ENCODE results near the gene IFIT1B.
"Not testable (repeated sequence)": the region's sequence is repeated elsewhere in the genome, so short reads cannot be mapped to it uniquely, and the experiment has no call there.

Gene IFIT1B

DNA sequence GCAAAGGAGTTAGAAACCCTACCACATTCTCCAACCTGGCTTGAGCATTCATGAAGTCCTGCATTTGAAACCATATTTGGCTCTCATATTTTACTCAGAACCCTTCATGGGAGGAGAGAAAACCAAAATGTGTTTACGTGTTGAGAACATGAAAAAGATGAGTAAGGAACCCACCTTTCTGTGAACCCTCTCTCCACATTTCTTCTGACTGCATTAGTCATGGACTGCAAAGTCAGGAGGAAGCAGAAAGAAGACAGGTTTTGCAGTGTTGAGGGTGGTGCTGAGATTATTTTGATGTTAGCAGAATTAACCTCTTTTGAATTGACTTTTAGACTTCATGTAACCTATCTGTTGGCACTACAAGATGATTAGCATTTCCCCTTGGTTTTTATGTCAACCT, 4.9 kb downstream of the IFIT1B start:
- H3K4me3 ChIP-seq (replicated peaks; ENCODE audit: low read depth, low read length), result no peak overlapping the region
- TF ChIP-seq, protein P1, sequence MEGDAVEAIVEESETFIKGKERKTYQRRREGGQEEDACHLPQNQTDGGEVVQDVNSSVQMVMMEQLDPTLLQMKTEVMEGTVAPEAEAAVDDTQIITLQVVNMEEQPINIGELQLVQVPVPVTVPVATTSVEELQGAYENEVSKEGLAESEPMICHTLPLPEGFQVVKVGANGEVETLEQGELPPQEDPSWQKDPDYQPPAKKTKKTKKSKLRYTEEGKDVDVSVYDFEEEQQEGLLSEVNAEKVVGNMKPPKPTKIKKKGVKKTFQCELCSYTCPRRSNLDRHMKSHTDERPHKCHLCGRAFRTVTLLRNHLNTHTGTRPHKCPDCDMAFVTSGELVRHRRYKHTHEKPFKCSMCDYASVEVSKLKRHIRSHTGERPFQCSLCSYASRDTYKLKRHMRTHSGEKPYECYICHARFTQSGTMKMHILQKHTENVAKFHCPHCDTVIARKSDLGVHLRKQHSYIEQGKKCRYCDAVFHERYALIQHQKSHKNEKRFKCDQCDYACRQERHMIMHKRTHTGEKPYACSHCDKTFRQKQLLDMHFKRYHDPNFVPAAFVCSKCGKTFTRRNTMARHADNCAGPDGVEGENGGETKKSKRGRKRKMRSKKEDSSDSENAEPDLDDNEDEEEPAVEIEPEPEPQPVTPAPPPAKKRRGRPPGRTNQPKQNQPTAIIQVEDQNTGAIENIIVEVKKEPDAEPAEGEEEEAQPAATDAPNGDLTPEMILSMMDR (IDR thresholded peaks at IDR 0.05; ENCODE audit: low read depth, low read length, missing control alignments), result no peak
- no peak for DNase-seq (ENCODE audit: extremely low read depth, low read depth)

DNA sequence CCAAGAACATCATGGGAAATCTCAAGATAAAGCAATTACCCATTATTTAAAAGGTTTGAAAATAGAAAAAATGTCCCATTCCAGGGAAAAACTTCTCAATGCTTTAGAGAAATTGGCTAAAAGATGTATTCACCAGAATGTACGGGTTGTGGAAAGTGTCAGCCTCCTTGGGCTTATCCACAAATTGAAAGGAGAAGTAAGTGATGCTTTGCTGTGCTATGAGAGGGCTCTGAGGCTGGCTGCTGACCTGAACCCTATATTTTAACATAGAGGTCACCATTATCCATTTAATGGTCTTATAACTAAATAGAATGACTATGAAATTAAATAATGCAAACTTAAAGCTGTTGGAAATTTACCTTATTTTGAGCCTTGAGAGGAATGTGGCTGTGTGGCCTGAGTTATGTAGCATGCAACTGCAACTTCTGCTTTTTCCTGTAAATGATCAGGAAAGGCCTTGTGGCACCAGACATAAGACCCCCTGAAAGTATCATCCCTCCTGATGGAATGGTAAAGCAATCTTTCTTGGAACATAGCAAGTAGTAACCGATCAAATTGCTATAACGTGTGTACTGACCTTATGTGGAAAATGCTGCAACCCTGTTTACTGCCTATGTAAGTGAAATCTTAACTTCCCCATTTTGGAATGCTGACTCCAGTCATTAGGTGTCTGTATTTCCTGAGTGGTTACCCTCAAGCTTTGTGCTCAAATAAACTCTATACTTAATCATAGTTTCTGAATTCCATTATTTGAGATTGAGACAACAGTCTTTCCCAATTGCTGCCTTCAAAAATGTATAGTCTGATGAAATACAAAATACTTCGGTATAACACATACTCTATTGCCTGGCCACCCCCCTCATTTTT, 6.9 kb downstream of the IFIT1B start:
- no peak overlapping the region for H3K4me3 ChIP-seq (replicated peaks; ENCODE audit: low read depth, low read length)
- TF ChIP-seq, protein P1 (IDR thresholded peaks at IDR 0.05; ENCODE audit: low read depth, low read length, missing control alignments), result no peak
- no peak for DNase-seq (ENCODE audit: extremely low read depth, low read depth)

DNA sequence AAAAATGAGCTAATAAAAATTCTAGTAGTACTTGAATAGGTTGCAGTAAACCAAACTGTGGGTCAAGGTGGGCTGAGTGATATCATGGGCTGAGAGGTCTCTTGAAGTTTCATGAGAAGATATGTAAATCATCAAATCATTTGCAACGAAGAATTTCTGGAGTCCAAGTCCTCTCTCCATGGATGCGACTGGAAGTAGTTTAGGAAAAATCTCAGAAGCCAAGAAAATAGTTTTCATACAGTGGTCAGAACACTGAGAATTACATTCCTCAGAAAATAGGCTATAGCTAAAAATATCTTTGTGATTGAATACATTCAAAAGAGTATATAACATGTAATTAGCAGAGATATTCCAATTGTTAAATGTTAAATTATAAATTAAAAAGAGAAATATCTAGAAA, 10.9 kb downstream of the IFIT1B start:
- no peak for DNase-seq (ENCODE audit: extremely low read depth, low read depth)
- TF ChIP-seq, protein P1 (IDR thresholded peaks at IDR 0.05; ENCODE audit: low read depth, low read length, missing control alignments), result no peak
- H3K4me3 ChIP-seq (replicated peaks; ENCODE audit: low read depth, low read length), result no peak overlapping the region

DNA sequence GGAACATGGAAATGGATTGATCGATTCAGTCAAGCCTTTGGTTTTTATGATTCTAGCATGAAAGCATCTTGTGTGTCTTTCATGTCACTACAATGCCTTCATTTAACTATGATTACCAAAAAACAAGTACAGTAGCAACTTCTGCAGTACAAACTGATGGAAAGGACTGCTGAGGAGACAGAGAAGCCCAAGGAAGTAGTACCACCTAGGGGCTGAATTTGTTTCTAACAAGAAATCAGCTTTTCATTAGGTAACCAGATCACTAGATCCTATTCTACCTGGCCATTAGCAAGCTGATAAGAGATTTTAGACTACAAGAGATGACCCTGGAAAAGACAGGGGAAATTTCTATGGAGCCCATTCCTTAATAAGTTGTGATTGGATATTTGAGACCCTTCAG, 11.4 kb downstream of the IFIT1B start:
- no peak overlapping the region for H3K4me3 ChIP-seq (replicated peaks; ENCODE audit: low read depth, low read length)
- DNase-seq (ENCODE audit: extremely low read depth, low read depth), result no peak

DNA sequence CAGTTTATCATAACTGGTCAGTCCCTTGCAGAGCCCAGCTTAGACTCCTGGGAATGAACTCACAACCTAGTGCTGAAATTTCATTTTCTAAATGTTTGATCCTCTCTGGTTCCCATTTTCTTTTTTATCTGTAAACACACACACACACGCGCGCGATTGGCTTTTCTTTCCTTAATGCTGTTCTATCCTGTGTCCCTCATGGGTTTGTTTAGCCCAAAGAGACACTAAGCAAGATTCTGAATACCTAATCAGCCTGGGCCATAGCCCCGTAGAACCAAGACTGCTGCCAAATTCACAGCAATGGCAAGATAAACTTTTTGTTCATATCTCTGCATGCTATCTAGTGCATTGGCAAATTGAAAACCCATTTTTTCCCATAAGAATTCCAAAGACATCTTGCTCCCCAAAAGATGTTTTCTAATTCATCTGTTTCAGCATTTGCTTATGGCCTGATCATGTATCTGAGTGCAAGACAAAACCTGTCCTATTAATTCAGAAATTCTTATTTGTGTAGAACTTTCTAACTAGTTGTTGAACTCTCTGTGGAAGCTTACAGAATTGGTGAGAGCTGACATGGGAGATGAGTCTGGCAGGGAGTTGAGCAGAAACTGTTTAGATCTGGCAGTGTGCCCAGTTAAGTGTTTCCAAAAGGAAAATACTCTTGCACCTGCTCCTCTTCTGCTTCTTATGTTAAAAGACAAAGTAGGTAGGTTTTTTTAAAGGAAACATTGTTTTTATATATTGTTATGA, 12.8 kb downstream of the IFIT1B start:
- TF ChIP-seq, protein P1 (IDR thresholded peaks at IDR 0.05; ENCODE audit: low read depth, low read length, missing control alignments), result no peak
- no peak for DNase-seq (ENCODE audit: extremely low read depth, low read depth)
- no peak overlapping the region for H3K4me3 ChIP-seq (replicated peaks; ENCODE audit: low read depth, low read length)

More for the DNA sequence above, 11.4 kb downstream of the IFIT1B start:
- TF ChIP-seq, protein P1 (IDR thresholded peaks at IDR 0.05; ENCODE audit: low read depth, low read length, missing control alignments), result peak; percentile 27

DNA sequence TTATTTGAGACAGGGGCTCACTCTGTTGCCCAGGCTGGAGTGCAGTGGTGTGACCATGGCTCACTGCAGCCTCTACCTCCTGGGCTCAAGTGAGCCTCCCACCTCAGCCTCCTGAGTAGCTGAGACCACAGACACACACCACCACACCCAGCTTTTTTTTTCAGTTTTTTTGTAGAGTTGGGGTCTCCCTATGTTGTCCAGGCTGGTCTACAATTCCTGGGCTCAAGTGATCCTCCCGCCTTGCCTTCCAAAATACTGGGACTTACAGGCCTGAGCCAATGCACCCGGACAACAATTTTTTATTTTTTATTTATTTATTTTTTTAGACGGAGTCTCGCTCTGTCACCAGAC, 13.3 kb downstream of the IFIT1B start:
- DNase-seq (ENCODE audit: extremely low read depth, low read depth); H3K4me3 ChIP-seq (replicated peaks; ENCODE audit: low read depth, low read length): not testable (repeated sequence)
